ENCODE data around the gene NRG3.
"Not testable (repeated sequence)": the region's sequence is repeated elsewhere in the genome, so short reads cannot be mapped to it uniquely, and the experiment has no call there.

Gene NRG3

GRCh38 chr10:82621680-82622079 is 746.7 kb downstream of the NRG3 start:
- DNase-seq = no peak

GRCh38 chr10:82622479-82622878 is 747.5 kb downstream of the NRG3 start:
- DNase-seq = no peak

GRCh38 chr10:82625512-82626189 is 750.7 kb downstream of the NRG3 start:
- no peak for DNase-seq

GRCh38 chr10:82628373-82628772 is 753.4 kb downstream of the NRG3 start:
- DNase-seq = no peak

DNA sequence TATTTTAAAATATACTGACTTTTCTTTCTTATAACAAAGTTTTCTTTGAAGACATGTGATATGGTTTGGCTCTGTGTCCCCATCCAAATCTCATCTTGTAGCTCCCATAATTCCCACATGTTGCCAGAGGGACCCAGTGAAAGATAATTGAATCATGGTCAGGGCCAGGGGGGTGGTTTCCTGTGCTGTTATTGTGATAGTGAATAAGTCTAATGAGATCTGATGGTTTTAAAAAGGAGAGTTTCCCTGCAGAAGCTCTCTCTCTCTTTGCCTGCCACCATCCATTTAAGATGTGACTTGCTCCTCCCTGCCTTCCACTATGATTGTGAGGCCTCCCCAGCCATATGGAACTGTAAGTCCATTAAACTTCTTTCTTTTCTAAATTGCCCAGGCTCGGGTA is 768.1 kb downstream of the NRG3 start:
- no peak for DNase-seq

DNA sequence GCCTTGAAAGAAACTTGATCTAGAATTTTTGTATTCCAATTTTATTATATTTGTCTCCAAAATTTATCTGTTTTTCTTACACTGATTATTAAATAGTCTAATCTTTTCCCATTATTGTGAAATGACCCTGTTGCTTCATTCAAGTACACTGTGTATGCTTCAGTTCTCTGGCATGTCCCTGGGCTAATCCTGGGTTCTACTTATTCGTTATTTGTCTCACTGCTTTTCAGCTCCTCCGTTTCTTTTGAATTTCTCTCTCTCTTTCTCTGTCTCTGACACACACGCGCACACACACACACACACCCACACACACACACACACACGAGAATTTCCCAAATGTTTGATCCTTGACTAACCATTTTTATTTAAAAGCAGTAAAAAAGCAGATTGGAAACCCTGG is 768.6 kb downstream of the NRG3 start:
- no peak for DNase-seq

GRCh38 chr10:82645221-82645620 is 770.2 kb downstream of the NRG3 start:
- no peak for DNase-seq

DNA sequence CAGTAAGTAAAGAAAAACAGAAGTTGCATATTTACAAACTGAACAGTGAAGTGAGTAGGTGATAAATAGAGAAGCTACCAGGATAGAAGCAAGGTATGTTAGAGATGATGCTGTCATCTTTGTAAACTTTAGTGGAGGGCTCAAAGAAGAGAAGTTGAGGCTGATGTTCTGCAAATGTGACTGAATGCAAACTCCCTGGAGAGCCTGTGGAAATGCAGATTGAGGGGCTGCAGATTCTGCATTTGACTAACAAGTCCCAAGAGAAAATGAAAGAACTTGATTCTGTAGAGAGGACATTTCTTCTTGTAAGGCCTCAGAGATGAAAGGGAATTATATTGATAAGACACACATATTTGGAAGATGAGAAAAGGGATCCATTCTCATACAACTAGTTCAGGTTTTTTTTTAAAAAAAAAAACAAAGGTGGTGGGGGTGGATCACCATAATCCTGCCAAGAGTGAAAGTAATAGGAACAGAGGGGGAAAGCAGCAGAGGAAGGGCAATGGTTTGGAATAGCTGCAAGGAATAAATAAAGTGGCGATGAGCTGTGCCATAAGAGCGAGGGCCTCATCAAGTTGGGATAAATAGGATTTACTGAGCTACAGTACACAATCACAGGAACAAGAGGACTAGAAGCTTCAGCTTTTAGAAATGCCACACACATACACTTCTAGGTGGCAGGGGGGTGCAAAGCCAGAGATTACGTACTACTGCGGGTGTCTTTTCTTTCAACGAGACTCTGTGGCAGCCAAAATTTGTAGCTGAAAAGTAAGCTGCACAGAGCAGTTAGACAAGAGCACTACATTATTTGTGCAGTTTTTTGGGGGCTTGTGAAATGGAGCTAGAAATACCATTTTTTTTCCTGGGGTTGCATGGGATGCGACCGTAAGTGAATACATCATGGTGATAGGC is 778.5 kb downstream of the NRG3 start:
- DNase-seq = no peak

DNA sequence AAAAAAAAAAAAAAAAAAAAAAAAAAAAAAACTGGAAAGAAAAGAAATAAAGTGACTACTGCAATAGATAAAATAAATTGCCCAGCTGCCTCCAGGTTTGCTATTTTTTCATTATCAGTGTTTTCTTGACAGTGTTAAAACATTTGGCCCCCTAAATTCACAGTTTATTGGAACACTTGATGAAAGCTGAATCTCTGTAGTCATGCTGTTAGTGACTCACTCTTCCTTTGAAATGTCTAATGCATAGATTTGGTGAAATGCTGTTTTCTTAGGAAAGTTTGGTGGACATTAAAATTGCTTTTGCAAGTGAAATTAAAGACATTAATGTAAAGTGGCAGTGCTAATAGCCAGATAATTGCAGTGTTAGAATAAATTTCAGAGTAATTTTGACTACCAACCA is 785.2 kb downstream of the NRG3 start:
- no peak for DNase-seq

- no peak for DNase-seq
Measured at GRCh38 chr10:82660986-82661385, 786.0 kb downstream of the NRG3 start.

DNA sequence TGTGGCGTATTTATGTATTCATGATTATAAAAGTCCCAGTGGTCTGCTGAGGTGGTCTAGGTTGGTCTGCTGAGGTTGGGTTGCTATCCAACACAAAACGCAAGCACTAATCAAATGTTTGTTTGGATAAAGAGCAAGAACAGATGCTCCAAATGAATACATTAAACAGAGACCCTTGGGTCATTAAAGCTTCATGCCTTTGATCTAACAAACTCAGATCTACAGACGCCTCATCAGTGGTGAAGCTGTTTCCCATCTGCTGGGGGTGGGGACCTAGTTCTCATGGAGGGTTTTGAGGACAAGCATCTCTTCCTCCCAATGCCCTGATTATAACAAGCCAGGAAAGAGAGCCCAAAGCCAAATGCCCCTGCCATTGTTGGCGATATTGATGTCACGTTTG is 786.7 kb downstream of the NRG3 start:
- DNase-seq = no peak

DNA sequence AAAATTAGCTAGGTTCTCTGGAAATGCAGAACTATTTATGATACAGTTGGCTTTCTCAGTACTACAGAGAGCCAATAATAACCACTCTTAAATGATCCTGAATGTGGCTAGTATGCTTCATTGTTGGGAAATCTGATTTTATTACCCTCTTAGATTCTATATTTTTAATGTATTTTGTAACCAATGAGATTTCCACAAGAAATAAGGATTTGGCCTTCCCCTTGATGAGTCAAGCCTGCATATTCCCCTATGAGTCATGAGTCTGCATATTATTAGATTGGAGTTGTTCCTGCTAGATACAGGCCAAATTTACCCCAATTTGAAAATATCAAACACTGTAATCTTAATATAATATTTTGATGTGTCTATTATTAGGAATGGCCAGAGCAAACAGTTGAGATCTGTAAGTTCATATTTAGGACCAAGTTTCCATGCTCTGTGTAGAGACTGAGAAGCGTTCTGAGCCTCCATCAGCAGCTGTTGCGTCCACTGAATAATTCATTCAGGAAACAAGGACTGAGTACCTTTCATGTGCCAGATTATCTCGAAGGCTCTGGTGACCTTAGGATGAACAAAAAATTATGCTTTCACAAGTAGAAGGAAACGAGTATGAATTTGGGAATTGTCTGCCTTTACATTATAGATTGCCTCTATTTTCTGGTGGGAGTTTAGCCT is 793.4 kb downstream of the NRG3 start:
- no peak for DNase-seq

GRCh38 chr10:82674036-82674435 is 799.0 kb downstream of the NRG3 start:
- DNase-seq = no peak

DNA sequence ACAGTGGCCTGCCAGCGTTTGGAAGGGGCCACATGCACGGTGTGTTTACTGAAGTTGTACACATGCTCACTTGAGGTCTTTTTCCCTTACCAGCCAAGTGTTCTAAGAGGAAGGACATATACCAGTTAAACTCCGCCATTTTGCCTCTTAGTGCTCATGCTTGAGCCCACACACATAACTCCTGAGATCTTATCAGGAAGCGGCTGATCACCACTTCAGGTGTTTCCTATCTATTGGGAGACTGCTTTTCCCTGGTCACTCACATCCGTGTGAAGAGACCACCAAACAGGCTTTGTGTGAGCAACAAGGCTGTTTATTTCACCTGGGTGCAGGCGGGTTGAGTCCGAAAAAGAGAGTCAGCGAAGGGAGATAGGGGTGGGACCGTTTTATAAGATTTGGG is 802.9 kb downstream of the NRG3 start:
- DNase-seq = not testable (repeated sequence)

DNA sequence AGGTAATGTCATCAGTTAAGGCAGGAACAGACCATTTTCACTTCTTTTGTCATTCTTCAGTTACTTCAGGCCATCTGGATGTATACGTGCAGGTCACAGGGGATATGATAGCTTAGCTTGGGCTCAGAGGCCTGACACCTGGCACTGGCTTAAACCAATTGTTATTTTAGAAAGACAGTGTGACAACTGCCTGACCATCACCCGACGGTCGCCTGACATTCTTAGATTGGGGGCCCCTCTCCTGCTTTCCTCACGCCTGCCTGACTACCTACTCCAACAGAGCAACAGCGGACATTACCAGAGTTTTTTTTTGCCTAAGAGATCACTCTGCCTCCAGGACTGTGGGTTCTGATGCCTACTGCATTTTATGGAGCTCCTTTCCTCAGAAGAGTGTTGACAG is 803.5 kb downstream of the NRG3 start:
- not testable (repeated sequence) for DNase-seq

GRCh38 chr10:82680608-82681007 is 805.6 kb downstream of the NRG3 start:
- DNase-seq = no peak

GRCh38 chr10:82683945-82684344 is 809.0 kb downstream of the NRG3 start:
- no peak for DNase-seq

DNA sequence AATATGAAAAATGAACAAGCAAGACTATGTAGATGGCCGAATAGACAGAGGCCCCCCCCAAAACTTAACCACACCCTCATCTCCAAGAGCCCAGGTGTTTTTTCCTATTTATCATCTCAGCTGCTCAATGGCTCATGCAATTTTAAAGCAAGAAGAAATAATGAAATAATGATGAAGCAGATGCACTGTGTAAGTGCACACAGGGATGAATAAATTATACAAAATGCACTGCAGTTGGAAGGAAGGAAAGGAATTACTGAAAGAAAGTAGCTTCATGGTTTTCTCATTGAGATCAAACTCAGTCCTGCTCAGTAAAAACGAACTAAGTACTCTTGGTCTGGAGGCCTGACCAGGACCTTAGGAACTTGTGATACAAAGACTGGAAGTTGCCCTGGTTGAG is 810.1 kb downstream of the NRG3 start:
- no peak for DNase-seq

GRCh38 chr10:82691211-82691610 is 816.2 kb downstream of the NRG3 start:
- DNase-seq = no peak

DNA sequence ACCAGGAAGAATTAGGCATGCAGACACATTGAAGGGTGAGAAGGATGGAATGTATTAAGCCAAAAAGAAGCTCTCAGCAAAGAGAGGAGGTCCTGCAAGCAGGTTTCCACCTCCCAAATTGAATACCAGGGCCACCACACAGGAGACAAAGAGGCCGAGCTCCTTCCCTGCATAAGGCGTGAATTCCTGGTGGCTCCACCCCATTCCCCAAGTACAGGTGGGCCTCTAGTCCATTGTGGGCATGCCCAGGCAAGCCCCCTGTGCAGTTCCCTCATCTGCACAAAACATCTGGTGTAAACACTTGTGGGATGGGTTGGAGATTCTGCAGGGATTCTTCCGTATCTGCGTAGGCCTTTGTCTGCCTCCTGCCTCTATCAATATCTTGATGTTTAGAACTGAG is 817.5 kb downstream of the NRG3 start:
- DNase-seq = no peak

DNA sequence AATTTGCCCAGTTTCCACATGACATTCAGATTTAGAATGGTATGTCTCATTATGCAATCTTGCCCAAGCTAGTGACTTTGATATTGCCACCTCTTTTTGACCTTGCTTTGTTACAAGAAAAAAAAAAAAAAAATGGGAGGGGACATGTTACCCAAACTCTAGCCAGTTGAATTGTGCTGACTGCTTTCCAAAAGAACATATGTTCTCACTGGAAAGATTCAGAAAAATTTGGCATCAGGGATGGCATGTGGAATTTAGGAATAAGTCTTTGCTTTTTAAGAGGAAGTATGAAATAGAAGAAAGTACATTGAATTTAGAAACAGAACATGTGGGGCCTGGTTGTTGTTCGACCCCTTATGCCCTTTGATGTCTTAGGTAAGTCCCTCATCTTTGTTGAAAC is 846.8 kb downstream of the NRG3 start:
- no peak for DNase-seq

DNA sequence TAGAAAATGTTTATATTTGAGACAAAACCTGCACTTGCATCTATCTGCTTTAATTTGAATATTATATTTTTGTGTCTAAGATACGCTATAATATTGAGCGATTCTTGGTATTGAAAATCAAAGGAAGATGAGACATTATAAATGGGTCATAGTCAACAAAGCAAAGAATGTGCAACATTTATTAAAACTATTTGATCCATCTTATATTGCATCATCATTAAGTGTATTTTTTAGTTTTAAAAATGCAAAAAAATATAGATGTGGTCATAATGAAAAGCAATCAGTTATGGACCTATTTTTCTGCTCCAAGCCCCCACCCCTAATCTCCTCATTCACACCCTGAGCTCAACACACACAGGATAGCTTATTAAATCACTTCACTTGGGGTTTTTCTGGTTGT is 847.3 kb downstream of the NRG3 start:
- no peak for DNase-seq

GRCh38 chr10:82736305-82736704 is 861.3 kb downstream of the NRG3 start:
- no peak for DNase-seq

DNA sequence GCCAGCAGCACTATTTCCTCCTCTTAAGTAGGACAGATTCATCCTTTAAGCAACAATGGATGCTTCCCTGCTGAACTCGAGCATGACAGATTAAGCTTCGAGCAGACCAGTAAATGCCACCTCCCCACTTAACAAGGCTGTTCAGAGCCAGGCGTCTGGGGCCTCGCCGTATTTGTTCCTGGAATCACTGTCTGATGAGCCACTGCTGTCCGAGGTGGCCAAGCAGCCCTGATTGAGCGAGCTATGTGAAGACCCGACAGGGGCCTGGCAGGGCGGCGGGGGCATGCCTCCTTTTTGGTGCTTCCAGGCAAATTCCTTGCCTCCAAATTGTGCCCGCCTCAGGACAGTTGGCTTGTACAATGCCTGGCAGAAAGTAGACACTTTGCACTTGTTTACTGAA is 862.6 kb downstream of the NRG3 start:
- no peak for DNase-seq
